Measurements from ENCODE around the gene ACTR6.
"Not testable (repeated sequence)": the region's sequence is repeated elsewhere in the genome, so short reads cannot be mapped to it uniquely, and the experiment has no call there.

ACTR6 gene

DNA sequence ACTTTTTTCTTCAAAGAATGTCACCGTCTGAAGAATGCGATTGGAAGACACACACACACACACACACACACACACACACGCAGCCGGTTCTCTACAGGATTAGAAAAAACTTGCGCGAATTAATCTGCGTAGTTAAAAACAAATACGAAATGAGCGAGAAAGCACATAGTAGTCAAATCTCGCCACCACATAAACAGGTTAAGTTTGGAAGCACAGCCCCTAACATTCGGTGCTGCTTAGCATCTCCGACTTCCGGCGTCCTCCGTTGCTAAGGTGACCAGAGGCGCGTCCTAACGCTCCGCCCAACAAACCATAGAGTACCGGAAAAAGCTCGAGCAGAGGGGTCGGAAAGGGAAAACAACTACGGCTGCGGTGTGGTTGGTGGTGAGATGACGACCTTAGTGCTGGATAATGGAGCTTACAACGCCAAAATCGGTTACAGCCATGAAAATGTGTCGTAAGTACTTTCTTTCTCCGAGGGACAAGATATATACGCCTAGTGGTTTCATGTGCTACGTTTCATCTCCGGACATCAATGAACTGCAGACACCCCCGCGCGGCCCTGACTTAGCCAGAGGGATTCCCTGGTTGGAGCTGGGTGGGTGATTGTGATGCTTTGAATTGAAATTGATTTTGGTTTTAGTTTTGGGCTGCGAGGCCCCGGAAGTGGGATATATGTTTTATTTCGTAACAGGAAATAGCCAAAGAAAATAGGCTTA is at the start of gene ACTR6:
Gene ACTR6 (plus strand): TSS at position 353 of the 719 bp plus-strand sequence. CDS start 37 bp downstream, at position 390.
- peak; percentile 88 to 90 for DNase-seq (ENCODE audit: low read depth in 1 of 2, low spot score in 1 of 2)

DNA sequence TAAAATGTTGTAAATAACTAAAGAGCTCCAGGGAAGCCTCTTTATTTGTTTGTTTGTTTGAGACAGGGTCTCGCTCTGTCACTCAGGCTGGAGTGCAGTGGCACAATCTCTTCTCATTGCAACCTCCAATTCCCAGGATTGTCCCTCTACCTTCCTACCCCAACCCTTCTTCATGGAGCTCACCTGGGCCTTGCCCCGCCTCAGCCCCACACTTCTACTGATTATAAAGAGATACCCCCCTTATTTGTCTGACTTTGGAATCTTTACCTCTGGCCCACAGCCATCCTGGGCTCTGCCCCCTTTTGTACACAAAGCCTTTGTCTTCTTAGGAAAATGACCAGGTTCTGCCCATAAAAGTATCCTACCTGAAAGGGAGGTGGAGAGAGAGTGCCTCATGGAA is 48.8 kb upstream of the ACTR6 start:
- no peak for DNase-seq (ENCODE audit: low read depth in 1 of 2, low spot score in 1 of 2)

DNA sequence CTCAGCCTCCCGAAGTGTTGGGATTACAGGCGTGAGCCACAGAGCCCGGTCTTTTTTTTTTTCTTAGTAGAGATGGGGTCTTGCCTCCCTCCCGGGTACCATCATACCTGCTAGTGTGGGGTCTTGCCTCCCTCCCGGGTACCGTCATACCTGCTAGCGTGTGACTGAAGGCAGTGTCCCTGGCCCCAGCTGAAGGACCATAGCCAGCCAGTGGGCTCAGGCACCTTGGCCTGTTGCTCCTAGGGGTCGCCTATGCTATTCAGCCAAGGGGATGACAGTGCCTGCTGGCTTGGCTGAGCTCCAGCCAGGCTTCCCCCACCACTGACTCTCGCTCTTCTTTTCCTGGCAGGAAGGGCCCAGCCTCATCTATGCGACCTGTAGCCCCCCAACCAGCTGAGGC is 47.5 kb upstream of the ACTR6 start:
- DNase-seq (ENCODE audit: low read depth in 1 of 2, low spot score in 1 of 2) = no peak

DNA sequence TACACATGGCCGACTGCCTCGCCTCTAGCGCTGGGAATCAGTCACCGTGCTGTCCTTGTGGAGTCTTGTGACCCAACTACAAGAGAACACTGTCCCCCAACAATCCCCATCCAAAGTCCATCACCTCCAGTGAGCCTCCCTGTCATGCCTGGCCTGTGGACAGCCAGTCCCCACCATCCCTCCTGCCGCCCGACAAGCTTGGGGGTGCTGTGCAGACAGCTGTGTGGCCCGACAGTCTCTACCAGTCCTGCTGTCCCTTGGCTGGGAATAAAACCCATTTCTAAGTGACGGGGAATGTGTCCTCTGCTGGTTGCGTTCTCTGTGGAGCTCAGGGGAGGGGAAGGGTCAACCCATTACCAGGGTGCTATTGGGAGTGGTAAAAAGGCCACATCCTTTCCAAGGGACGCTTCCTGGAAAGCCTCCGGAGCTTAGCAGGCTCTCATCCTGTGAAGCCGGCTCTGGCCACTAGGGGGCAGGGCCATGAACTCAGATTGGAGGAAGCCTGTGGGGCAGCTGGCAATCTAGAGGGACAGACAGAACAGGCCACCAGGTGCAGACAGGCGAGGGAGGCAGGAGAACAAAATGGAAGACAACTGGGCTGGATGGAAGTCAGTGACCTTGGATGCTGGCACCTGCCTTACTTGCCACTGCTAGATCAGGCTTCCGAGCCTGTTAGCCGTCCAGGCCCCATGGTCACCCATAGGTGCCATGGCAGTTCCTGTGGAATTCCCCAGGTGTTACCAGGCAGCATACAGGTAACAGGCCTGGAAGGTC is 46.0 kb upstream of the ACTR6 start:
- DNase-seq (ENCODE audit: low read depth in 1 of 2, low spot score in 1 of 2) = peak; percentile 43 to 60

DNA sequence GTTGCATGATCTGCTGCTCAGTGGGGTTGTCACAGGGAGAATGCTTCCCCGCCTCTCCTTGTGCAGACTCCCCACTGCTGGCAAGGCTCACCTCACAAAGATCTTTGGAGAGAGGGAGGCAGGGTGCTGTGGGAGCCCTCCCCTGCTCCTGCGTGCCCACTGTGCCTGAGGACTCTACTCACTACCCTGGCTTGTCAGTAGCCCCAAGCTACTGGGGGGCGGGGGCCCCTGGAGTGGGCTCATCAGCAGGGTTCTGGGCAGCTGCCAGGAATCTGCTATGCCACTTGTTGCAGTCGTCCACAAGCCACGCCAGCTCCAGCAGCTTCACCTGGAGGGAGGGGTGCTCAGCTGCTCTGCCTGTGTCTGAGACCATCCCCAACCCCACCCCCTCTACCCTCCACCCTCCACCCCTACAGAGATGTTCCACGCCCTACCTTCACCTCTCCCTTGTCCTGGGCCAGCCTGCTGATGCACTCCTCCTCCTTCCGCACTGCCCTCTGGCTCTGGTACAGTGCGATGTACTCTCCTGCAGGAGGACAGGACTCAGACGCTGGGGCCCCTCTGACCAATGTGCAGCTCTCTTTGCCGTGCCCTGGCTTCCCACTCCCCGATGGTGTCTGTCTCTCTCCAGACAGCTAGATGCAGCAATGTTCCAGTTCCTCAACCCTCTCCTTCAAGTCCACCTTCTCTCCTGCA is 43.7 kb upstream of the ACTR6 start:
- DNase-seq (ENCODE audit: low read depth in 1 of 2, low spot score in 1 of 2) = no peak

DNA sequence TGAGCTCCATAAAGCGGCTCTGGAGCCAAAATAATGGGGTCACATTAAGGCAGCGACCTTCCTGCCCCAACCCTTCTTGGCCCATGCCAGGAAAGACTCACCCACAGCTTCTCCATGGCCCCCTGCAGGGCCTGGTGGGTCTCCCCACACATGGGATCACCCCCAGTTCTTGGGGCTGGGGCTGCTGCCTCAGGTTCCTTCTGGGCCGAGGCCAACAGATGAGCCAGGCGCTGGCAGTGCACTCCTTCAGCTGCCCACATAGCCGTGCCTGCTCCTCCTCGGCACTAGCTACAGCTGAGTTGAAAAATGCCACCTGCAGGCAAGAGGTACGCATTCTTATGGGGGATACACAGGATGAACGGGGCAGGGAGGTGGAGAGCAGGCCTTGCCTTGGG is 43.2 kb upstream of the ACTR6 start:
- DNase-seq (ENCODE audit: low read depth in 1 of 2, low spot score in 1 of 2) = no peak

DNA sequence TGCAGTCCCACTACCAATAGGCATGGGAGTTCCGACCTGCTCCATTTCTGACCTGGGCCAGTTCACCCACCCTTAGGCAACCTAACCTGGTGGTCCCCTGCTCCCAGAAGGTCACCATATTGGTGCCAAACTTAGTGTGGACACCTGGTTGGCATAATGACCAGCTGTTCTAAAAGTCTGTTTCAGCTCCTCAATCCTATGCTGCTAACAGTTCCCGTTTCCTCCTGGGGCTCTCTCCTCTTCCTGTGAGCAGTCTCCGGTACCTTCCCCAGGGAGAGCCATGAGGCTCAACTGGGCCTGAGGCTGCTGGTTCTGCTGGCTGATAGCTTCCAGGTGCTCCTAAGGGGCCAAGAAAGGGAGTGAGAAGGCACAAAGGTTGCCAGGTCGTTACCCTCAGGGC is 42.1 kb upstream of the ACTR6 start:
- no peak for DNase-seq (ENCODE audit: low read depth in 1 of 2, low spot score in 1 of 2)

DNA sequence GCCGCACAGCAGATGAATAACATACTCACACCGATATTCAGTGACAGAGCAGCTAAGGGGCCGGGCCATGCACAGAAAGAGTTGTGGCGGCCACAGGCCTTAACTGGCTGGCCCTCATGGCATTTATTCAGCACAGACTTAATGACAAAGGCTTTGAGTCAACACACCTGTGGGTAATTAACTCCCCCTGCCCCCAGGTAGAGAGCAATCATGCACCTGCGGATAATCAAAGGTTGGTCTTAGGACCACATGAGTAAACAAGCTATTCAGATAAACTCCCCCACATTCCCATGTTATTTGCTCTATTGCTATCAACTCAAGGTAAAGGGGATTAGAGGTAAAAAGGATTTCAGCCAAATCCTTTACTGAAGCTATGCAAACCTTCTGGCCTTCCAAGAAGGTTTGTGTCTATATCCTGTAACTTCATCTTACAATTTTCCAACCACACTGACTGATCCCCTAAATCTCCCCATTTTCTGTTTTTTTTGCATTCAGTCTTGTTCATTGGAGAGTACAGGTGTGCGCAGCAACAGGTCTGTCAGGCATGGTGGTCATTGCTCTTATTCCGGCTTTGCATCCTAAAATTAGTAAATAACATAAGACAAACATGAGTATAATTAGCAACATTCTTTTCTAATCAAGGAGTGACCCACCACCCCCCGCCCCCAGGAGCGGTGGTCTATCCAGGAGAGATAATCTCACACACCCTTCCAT is 41.1 kb upstream of the ACTR6 start:
- DNase-seq (ENCODE audit: low read depth in 1 of 2, low spot score in 1 of 2) = no peak

DNA sequence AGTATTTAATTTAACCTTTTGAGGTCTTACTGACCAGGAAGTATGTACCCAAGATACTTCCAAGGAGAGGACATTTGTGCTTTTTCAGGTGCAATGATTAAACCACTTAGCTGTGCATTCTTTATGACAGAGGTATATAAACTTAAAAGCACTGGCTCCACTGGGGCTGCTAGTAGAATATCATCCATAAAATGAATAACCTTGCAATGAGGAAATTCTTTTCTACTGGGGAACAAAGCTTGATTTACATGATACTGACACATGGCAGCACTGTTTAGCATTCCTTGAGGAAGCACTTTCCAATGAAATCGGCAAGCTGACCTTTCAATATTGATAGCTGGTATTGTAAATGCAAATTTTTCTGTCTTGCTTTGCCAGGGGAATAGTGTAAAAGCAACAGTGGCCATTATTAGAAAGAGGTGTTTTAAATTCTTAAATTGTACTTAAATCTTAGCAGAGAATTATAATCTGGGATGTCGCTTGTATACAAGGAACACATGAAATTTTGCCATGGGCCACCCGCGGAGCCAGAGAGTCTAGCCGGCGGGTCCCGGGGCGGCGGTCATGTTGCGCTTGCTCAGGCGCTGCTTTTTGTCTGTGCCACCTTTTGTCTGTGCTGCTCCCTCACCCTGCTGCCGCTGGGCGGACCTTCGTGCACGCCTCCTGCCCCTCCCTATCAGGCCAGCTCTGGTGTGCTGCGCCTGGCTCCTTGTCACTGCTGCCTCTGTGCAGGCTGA is 37.0 kb upstream of the ACTR6 start:
- peak; percentile 35 to 54 for DNase-seq (ENCODE audit: low read depth in 1 of 2, low spot score in 1 of 2)

DNA sequence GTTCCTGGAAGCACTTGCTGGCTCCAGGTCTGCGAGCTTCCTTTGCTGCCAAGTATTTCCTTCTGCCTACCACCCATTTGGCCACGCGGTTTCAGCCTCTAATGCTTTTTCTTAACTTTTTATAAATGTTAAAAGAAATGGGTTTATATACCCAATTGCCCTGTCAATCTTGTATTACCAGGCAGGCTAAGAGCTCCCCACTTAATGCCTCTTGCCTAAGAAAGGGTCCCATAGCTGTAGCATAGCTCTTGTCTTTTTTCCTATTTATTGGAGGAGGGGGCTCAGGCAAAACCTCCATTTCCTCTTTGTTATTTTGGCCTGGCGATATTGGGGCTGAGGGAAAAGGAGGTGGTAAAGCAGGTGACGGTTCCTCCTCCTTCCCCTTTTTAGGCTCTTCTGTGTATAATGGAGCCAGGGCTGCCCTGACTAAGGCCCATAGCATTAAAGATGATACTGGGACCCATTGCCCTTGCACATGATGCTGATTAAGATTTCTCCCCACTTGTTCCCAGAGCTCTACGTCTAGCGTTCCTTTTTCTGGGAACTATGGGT is 36.4 kb upstream of the ACTR6 start:
- DNase-seq (ENCODE audit: low read depth in 1 of 2, low spot score in 1 of 2) = no peak

DNA sequence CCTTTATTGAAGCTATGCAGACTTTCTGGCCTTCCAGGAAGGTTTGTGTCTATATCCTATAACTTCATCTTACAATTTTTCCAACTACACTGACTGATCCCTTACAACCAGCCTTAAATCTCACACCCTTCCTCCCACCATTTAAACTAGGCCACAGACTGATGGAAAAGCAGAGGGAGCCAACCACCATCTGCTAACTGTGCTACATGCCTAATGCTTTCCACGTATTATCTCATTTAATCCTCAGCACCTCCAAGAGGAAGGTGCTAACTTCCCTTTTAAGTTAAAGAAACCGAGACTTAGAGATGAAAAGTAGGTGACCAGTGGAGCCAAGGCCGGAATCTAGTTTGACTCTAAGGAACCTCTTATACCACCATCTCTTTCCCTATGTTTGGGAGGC is 35.3 kb upstream of the ACTR6 start:
- no peak for DNase-seq (ENCODE audit: low read depth in 1 of 2, low spot score in 1 of 2)

DNA sequence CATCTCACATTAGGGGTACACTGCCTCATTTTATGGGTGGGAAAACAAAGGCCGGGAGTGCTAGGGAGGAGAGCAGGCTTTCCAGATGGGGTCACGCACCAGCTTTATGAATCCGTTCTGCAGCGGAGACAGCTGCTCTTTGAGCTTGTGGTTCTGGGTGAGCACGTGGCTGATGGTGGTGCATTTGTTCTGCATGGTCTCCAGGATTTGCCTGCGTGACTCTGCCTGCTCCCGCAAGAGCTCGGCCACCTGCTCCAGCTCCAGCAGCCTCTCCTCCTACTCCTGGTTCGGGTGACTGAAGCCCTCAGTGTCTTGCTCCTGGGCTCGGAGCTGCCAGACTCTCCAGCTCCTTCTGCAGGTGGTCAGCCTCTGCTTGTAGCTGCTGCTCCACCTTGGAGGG is 34.4 kb upstream of the ACTR6 start:
- no peak for DNase-seq (ENCODE audit: low read depth in 1 of 2, low spot score in 1 of 2)

DNA sequence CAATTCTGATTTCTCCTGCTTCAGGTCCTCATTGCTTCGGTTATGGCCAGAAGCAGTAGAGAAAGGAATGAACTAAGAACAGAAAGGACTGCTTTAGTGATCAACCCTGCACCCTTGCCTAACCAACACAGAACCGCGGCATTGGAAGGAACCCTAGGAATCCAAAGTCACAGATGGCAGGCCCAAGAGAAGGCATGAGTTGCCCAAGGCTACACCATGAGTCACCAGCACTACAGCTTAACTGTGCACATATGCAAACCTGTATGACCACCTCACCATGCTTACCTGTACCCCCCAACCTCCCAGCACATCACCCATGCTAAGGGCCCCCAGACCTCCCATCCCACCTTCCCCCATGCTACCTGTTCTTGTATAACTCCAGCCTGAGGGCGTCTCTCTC is 32.1 kb upstream of the ACTR6 start:
- no peak for DNase-seq (ENCODE audit: low read depth in 1 of 2, low spot score in 1 of 2)

DNA sequence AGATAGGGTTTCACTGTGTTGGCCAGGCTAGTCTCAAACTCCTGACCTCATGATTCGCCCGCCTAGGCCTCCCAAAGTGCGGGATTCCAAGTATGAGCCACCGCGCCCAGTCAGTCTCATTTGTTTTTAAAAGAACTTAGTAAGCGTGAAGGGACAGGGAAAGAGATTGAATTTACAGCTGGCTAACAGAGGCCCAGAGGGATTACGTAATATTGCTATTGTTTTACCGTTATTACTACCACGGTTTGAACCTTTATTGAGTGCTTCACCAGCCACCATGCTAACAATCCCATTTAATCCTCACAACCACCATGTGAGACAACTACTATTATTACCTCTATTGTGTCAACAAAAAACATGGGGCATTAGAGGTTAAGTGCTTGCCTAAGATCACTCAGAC is 31.3 kb upstream of the ACTR6 start:
- DNase-seq (ENCODE audit: low read depth in 1 of 2, low spot score in 1 of 2) = no peak

DNA sequence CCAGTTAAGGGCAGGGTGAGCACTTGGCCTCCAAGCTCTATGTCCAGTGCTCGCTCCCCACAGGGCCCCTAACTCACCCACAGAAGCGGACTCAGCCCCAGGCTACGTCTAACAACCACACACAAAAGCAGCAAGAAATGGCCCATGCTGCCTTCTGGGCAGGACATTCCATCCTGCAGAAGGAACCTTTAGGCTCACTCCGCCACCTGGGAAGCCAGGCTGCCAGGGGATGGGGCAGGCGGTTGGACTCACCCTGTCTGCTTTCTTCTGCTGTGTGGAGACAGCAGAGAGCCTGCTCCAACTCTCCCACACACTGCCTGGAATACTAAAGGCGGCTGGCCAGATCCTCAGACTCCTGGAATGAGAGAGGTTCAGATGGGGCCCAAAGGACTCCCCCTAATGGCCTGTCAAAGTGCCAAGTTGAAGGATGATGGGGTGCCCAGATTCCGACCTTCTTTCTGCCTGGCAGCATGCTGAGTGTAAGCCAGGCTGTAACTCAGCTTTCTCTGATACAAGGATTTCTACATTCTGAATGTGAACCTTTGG is 30.2 kb upstream of the ACTR6 start:
- DNase-seq (ENCODE audit: low read depth in 1 of 2, low spot score in 1 of 2) = no peak

DNA sequence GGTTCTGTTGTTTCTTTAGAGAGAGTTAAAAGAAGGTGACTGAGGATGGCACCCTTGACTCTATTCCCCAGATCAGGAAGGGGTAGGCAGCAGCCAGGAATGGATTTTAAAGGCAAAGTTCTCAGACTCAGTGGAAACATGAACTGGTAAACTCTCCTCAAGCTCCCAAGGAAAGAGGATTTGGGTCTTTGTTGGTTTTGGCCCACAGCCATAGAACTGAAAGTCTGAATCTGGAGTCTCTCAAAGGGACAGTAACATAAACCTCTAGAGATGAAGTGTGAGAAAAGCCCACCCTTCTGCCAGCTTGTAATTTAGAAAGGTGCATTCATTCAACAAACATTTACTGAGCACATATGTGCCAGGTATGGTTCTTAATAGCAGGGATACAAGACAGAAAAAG is 29.4 kb upstream of the ACTR6 start:
- DNase-seq (ENCODE audit: low read depth in 1 of 2, low spot score in 1 of 2) = no peak

DNA sequence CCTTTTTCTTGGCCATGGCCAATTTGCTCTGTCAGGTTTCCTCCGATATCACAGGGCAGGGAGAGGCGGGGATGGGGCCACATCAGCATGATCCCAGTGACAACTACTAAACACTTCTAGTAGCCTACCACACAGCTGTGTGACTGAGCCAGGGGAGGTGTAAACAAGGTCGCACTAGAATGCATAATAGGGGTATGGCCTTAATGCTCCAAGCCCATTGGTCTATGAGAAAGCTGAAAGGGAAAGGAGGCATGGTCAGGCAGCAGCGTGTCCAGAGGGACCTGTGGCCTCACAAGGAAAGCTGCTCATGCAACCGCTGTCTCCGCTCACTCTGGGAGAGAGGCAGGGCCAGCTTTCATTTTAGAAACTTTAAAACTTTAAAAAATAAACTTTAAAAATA is 27.5 kb upstream of the ACTR6 start:
- DNase-seq (ENCODE audit: low read depth in 1 of 2, low spot score in 1 of 2) = no peak

DNA sequence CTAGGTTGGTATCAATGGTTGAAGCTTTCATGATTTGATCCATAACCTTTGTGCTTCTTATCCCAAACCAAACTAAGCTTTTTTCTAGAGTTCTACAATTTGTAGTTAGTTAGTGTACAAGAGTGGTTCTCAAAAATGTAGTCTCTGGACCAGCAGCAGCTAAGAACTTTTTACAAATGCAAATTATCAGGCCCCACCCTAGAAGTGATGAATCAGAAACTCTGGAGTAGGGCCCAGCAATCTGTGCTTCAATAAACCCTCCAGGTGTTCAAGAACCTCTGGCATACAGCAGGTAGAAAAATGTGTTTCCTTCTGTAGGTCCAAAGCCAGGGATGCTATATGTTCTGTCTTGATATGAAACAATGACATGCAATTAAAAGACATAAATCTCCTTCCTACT is 26.1 kb upstream of the ACTR6 start:
- no peak for DNase-seq (ENCODE audit: low read depth in 1 of 2, low spot score in 1 of 2)

DNA sequence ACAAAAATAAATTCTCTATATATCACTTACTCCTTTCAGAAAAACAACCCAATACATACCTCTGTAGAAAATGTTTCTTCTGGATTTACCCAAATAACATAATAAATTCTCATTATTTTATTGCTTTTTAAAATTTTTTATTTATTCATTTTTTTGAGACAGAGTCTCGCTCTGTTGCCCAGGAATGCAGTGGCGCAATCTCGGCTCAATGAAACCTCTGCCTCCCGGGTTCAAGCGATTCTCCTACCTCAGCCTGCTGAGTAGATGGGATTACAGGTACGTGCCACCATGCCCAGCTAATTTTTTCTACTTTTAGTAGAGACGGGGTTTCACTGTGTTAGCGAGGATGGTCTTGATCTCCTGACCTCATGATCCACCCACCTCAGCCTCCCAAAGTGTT is 24.1 kb upstream of the ACTR6 start:
- DNase-seq (ENCODE audit: low read depth in 1 of 2, low spot score in 1 of 2) = not testable (repeated sequence)

DNA sequence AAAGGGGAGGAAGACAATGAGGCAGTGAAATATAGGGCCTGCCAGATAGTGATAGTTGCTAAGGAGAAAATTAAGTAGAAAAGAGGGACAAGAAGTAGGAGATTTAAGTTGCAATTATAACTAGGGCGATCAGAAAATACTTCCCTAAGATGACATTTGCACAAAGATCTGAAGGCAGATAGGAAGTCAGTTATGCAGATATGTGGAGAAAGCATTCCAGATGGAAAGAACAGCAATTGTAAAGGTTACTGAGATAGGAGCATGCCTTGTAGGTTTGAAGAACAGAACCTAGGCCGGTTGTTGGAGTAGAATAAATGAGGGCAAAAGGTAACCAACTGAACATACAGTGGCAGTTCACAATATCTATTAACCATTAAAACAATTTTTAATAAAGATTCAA is 21.4 kb upstream of the ACTR6 start:
- DNase-seq (ENCODE audit: low read depth in 1 of 2, low spot score in 1 of 2) = no peak

Measured in stimulated activated CD4-positive, alpha-beta T cell treated with anti-CD3 and anti-CD28 coated beads, Interleukin-15, amount 100 ng/mL, for 1 hour (primary cell).